HFF-Myc (cell line): ENCODE results near the gene ZNF106.

Experiments
- DNase-seq: peaks from one replicate; pipeline ENCODE4 v3.0.0-alpha.2; 2011; ENCODE audit warnings: low read depth; ENCODE audit errors: extremely low read depth
- H3K4me3 ChIP-seq: replicated peaks from 2 replicates; pipeline ENCODE4 v1.5.1; 2011; ENCODE audit warnings: low read depth, mild to moderate bottlenecking, control low read depth, low read length
- TF ChIP-seq, protein P1 (sequence below): IDR thresholded peaks from 2 replicates; pipeline ENCODE4 v1.5.1; 2012; ENCODE audit warnings: mild to moderate bottlenecking, low read depth, low read length, control low read depth; ENCODE audit errors: missing control alignments

The ZNF106 gene

GRCh38 chr15:42498212-42499068 is 7.5 kb upstream of the ZNF106 start:
- DNase-seq = no peak
- TF ChIP-seq, protein P1, sequence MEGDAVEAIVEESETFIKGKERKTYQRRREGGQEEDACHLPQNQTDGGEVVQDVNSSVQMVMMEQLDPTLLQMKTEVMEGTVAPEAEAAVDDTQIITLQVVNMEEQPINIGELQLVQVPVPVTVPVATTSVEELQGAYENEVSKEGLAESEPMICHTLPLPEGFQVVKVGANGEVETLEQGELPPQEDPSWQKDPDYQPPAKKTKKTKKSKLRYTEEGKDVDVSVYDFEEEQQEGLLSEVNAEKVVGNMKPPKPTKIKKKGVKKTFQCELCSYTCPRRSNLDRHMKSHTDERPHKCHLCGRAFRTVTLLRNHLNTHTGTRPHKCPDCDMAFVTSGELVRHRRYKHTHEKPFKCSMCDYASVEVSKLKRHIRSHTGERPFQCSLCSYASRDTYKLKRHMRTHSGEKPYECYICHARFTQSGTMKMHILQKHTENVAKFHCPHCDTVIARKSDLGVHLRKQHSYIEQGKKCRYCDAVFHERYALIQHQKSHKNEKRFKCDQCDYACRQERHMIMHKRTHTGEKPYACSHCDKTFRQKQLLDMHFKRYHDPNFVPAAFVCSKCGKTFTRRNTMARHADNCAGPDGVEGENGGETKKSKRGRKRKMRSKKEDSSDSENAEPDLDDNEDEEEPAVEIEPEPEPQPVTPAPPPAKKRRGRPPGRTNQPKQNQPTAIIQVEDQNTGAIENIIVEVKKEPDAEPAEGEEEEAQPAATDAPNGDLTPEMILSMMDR = no peak
- H3K4me3 ChIP-seq = no peak overlapping the region

GRCh38 chr15:42495361-42496212 is 4.6 kb upstream of the ZNF106 start, which contains the start of gene SNAP23:
Gene SNAP23, plus strand, starts transcription at chr15:42495634. Its CDS starts 16,213 bp downstream, at chr15:42511847.
- TF ChIP-seq, protein P1 = no peak
- peak; percentile 84 for DNase-seq
- peak within 1 kb of the TSS; percentile 84 for H3K4me3 ChIP-seq

DNA sequence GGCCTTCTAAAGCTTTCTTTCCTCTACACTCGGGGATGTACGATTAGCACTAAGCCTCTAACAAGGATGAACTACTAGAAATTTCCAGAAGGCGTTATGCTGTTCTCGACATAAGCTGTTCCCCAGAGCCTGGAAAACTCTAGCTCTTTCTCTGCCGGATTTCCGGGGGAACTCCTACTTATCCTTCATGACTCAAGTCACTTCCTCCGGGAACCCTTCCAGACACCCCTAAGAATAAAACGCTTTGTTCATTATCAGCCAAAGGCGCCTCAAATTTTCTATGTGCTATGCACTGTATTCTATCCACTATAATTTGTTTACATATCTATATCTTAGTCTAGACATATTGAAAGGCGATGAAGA is 4.0 kb upstream of the ZNF106 start:
- DNase-seq = peak; percentile 45

DNA sequence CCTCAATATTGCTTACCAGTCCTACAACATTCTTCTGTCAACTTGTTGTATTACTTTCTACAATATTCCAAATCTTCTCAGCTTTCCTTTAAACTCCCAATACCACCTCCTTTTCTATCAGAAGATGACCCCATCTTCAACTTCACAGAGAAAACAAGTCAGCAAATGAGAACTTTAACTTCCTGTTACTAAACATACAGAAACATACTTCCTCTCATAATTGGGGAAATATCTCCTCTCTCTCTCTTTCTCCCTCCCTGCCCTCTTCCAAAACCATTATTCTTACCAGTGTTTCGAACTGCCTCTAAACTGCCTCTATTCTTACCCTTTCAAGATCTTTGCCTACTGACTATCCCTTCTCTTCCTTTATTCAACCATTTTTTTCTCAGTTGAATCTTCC is 2.7 kb upstream of the ZNF106 start:
- TF ChIP-seq, protein P1 = no peak
- no peak overlapping the region for H3K4me3 ChIP-seq
- DNase-seq = no peak

More for the DNA sequence above, 4.0 kb upstream of the ZNF106 start:
- H3K4me3 ChIP-seq = peak overlapping the region; percentile 84
- TF ChIP-seq, protein P1 = no peak

- H3K4me3 ChIP-seq = peak overlapping the region; percentile 92
- TF ChIP-seq, protein P1 = no peak
- no peak for DNase-seq
Observed at GRCh38 chr15:42491539-42492225, 741 bp upstream of the ZNF106 start.

DNA sequence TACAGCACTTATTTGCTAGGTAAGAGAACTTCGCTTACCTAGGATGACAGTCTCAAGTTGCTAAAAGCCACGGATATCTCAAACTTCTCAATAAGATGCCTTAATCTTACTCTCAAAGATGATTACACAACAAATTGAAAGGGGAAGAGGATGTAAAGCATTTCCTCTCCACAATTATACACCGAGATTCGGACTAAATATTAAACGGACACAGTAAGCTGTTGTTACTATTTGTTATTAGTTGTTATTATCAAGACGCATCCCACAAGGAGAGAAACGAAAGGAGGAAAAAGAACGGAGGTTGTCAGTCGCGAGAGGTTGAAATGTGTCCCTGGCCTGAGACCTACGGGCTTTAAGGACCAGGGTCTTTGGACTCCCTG is 660 bp downstream of the ZNF106 start:
- peak overlapping the region; percentile 92 for H3K4me3 ChIP-seq
- DNase-seq = no peak
- TF ChIP-seq, protein P1 = no peak
